Stimulated activated CD8-positive, alpha-beta memory T cell treated with anti-CD3 and anti-CD28 coated beads, Interleukin-2, amount 100 ng/mL, for 1 hour (primary cell): Measurements from ENCODE around the gene TMEM151A.
A peak's percentile ranks its signal among the peaks of the same experiment; 100 is the strongest.

ENCODE experiments used
- DNase-seq, 2 donors: peaks; one replicate each; pipeline ENCODE4 v3.0.0-alpha.2; 2020; ENCODE audit warnings: low read depth in 2 of 2

The TMEM151A gene

GRCh38 chr11:66336234-66337102 is 44.8 kb downstream of the TMEM151A start, which contains the start of gene RIN1:
Gene RIN1 (minus strand): TSS chr11:66336434. CDS start chr11:66336402, 32 bp downstream.
- no peak for DNase-seq

- DNase-seq, result no peak
These were observed 45.6 kb downstream of the TMEM151A start for GRCh38 chr11:66337103-66337899.

- DNase-seq, result no peak
These were observed 46.8 kb downstream of the TMEM151A start for GRCh38 chr11:66338276-66339161.

GRCh38 chr11:66339162-66339675 is 47.5 kb downstream of the TMEM151A start:
- DNase-seq, result no peak

GRCh38 chr11:66339686-66340483 is 48.2 kb downstream of the TMEM151A start:
- DNase-seq, result no peak

DNA sequence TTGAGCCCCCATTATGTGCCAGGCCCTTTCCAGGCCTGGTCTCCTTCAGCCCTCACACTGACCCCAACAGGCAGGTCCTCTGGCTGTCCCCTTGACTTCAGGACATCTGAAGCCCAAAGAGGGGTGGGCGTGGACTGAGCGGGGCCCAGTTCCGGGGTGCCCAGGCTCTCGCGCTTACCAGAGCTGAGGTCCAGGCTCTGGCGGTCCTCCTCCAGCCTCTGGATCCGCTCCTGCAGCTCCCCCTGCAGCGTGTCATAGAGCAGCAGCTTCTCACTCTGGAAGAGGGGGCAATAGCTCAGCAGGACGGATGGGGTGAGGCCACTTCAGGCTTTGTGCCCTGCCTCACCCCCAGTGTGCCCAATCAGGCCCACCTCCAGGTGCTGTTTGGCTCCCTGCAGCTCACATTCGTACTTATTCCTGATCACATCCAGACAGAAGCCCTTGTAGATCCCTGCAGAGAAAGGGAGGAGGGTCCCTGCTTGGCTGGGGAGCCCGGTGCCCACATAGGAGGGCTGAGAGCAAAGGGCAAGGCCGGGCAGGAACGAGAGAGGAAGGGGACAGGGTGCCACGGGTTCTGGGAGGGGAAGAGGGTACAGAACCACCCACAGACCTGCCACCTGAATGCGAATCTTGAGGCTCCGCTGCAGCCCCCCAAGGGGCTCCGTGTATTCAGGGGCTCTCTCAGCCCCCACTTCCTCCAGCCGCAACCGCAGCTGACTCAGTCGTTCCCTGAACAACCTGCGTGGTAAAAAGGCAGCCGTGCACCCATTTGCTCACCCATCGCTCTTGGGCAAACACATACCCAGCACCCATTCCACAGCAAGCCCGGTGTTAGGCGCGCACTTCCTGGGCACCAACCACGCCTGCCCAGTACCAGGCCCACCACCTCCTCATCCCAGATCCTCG is 49.2 kb downstream of the TMEM151A start:
- no peak for DNase-seq

GRCh38 chr11:66341502-66342126 is 49.9 kb downstream of the TMEM151A start:
- DNase-seq, result no peak

DNA sequence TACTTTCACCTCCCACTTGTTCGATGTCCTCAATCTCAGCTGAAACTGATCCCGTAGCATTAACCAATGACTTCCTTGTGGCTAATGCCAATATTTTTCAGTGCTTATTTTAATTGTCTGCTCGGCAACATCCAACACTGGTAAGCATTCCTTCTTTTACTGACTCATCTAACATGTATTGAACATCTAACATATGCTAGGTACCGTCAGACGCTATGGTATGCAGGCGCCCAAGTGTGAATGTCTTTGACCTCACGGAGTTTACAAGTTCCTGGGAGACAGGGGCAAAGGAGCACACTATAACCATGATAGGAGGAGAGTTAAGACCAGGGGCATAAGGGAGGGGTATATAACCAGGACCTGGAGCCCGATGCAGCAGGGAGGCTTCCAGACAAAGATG is 51.5 kb downstream of the TMEM151A start:
- DNase-seq, result no peak

GRCh38 chr11:66344550-66345315 is 53.0 kb downstream of the TMEM151A start, which contains the start of gene BRMS1:
Gene BRMS1 (minus strand): TSS chr11:66345104. CDS start chr11:66342234, 2,870 bp downstream.
- DNase-seq, result peak; percentile 91 to 93

DNA sequence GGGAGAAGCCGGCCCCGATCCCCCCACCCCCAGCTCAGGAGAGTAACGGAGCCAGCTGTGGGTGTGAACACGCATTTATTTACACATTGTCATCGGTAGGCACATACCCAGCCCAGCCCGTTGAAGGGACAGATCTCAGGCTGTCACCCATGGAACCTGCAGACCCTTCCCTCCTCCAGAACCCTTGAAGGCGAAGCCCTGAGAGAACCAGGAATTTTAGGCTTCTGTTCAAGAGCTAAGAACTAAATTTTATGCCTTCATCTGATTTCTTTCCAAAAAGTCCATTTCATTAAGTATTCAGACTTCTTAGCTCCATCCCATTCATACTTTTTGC is 53.6 kb downstream of the TMEM151A start:
- no peak for DNase-seq
